Fibroblast of lung (primary cell): Measurements from ENCODE around the gene C16orf74. TPM values are rescaled to one million over a fixed set of nuclear protein-coding genes. Genes with fewer than 3 reads are reported as not detected.

Experiments used
- DNase-seq, 2 donors: peaks; one replicate each; pipeline versions ENCODE4 v3.0.0 to v3.0.0-alpha.2; 2010; ENCODE audit warnings: low read depth in 2 of 2
- H2AFZ ChIP-seq: 2 replicates; pipeline ENCODE4 v1.5.1; 2012; ENCODE audit warnings: low read length, control low read depth, inconsistent platforms
- H3K27ac ChIP-seq: 2 replicates; pipeline ENCODE4 v1.5.1; 2011; ENCODE audit warnings: low read length, control low read depth; ENCODE audit not compliant: insufficient read depth
- H3K27me3 ChIP-seq: 2 replicates; pipeline ENCODE4 v1.5.1; 2011; ENCODE audit warnings: mild to moderate bottlenecking, low read length; ENCODE audit not compliant: control insufficient read depth, insufficient read depth
- H3K36me3 ChIP-seq: 2 replicates; pipeline ENCODE4 v1.5.1; 2011; ENCODE audit warnings: low read length; ENCODE audit not compliant: control insufficient read depth, insufficient read depth
- H3K4me1 ChIP-seq: 2 replicates; pipeline ENCODE4 v1.5.1; 2011; ENCODE audit warnings: low read length; ENCODE audit not compliant: control insufficient read depth, insufficient read depth; ENCODE audit errors: extremely low read depth
- H3K4me2 ChIP-seq: 2 replicates; pipeline ENCODE4 v1.5.1; 2011; ENCODE audit warnings: low read length, control low read depth; ENCODE audit not compliant: insufficient read depth; ENCODE audit errors: extremely low read depth
- H3K4me3 ChIP-seq, 4 experiments: fragments of 200-600 bp in 1 of 4; sonication (generic) in 1 of 4; replicated peaks in 1 of 4; 2 replicates each; pipeline ENCODE4 v1.5.1; 2011 to 2016; ENCODE audit warnings: low read length in 4 of 4, low read depth in 3 of 4, mild to moderate bottlenecking in 3 of 4, control low read depth in 2 of 4, inconsistent platforms in 1 of 4, mixed read lengths in 1 of 4; ENCODE audit not compliant: insufficient read depth in 1 of 4; ENCODE audit errors: control extremely low read depth in 1 of 4
- H3K79me2 ChIP-seq: 2 replicates; pipeline ENCODE4 v1.5.1; 2012; ENCODE audit warnings: mild to moderate bottlenecking, low read length, inconsistent platforms; ENCODE audit not compliant: control insufficient read depth, insufficient read depth
- H3K9ac ChIP-seq: 2 replicates; pipeline ENCODE4 v1.5.1; 2011; ENCODE audit warnings: mild to moderate bottlenecking, low read length, control low read depth; ENCODE audit not compliant: insufficient read depth
- H3K9me3 ChIP-seq: 2 replicates; pipeline ENCODE4 v1.5.1; 2012; ENCODE audit warnings: low read depth, low read length; ENCODE audit not compliant: control insufficient read depth, insufficient read depth
- H4K20me1 ChIP-seq: 2 replicates; pipeline ENCODE4 v1.5.1; 2011; ENCODE audit warnings: low read length; ENCODE audit not compliant: control insufficient read depth, insufficient read depth; ENCODE audit errors: extremely low read depth
- CTCF ChIP-seq, 2 donors: IDR thresholded peaks in 1 of 2; conservative IDR thresholded peaks in 1 of 2; 1 replicate in 1 of 2; 2 replicates in 1 of 2; pipeline ENCODE4 v1.5.1; 2011 to 2012; ENCODE audit warnings: low read length in 2 of 2, control low read depth in 1 of 2, inconsistent platforms in 1 of 2, low read depth in 1 of 2, mild to moderate bottlenecking in 1 of 2
- EZH2 ChIP-seq: IDR thresholded peaks from 2 replicates; pipeline ENCODE4 v1.5.1; 2012; ENCODE audit warnings: low read length, control low read depth, mild to moderate bottlenecking; ENCODE audit errors: missing control alignments
- polyA plus RNA-seq, 2 donors: library from polyadenylated mRNA; depleted of rRNA in 1 of 2; stranded (reverse) in 1 of 2; unstranded in 1 of 2; fragments of >200 nt; gene quantifications; 2 replicates each; pipeline ENCODE4 v1.2.1, GENCODE V29; 2011 to 2012; ENCODE audit warnings: missing spikeins in 1 of 2
- total RNA-seq: library from RNA; depleted of rRNA; stranded (reverse); fragments of >200 nt; gene quantifications from 2 replicates; pipeline ENCODE4 v1.2.1, GENCODE V29; 2014

The C16orf74 gene
- total and polyA plus RNA-seq, 2 donors (not counting 1 experiment from before 2014, with no cell fraction given), result 4.6 to 6.4 TPM

DNA sequence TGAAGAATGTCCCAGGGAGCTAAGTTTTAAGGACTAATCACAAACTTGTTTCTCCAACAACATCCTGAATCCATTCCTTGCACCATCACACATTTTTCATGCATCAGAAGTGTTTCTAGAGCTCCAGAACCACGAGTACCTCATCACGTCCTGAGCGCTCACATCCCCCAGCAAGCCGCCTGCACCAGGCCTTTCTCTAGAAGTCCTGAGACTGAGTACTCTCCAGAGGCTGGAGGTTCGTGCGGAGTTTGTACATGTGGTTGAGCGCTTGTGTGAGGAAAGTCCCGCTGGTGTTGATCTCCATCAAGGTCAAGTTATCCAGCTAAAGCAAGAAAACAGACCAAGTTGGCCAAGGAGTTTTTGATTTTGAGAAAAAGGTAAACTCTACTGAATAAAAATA, 72.9 kb downstream of the C16orf74 start:
- Histone ChIP-seq H3K4me1 (peaks cover 10% of the 10 kb centered on the region), H3K36me3 (peaks cover 6% of the 10 kb centered on the region), H2AFZ (no peak overlapping the region), H3K9me3 (no peaks in the 10 kb centered on the region), H3K4me3 (no peak overlapping the region), H3K9ac (no peak overlapping the region), H3K27ac (no peak overlapping the region), H3K79me2 (no peaks in the 10 kb centered on the region), H3K27me3 (no peaks in the 10 kb centered on the region), H4K20me1 (no peaks in the 10 kb centered on the region), H3K4me2 (no peak overlapping the region)
- no peak for DNase-seq
- TF ChIP-seq EZH2 (no peak), CTCF (conservative IDR thresholded peaks at IDR 0.05 in 1 of 2, IDR thresholded peaks at IDR 0.05 in 1 of 2; ENCODE audit: low read depth in 1 of 2, low read length in 2 of 2) (no peak)

GRCh38 chr16:85677383-85677967, 73.4 kb downstream of the C16orf74 start:
- H3K79me2 ChIP-seq, result no peaks in the 10 kb centered on the region
- no peaks in the 10 kb centered on the region for H3K27me3 ChIP-seq
- DNase-seq, result no peak
- H3K27ac ChIP-seq, result no peak overlapping the region
- peaks cover 10% of the 10 kb centered on the region for H3K4me1 ChIP-seq
- H4K20me1 ChIP-seq, result no peaks in the 10 kb centered on the region
- H3K9me3 ChIP-seq, result no peaks in the 10 kb centered on the region
- no peak overlapping the region for H2AFZ ChIP-seq
- TF ChIP-seq EZH2 (no peak), CTCF (conservative IDR thresholded peaks at IDR 0.05 in 1 of 2, IDR thresholded peaks at IDR 0.05 in 1 of 2; ENCODE audit: low read depth in 1 of 2, low read length in 2 of 2) (no peak)
- peaks cover 6% of the 10 kb centered on the region for H3K36me3 ChIP-seq
- no peak overlapping the region for H3K9ac ChIP-seq
- no peak overlapping the region for H3K4me2 ChIP-seq
- no peak overlapping the region for H3K4me3 ChIP-seq

GRCh38 chr16:85676466-85676865, 74.4 kb downstream of the C16orf74 start:
- Histone ChIP-seq H3K4me1 (peaks cover 10% of the 10 kb centered on the region), H3K9me3 (no peaks in the 10 kb centered on the region), H2AFZ (no peak overlapping the region), H3K4me2 (no peak overlapping the region), H3K27me3 (no peaks in the 10 kb centered on the region), H3K79me2 (no peaks in the 10 kb centered on the region), H3K27ac (no peak overlapping the region), H3K4me3 (no peak overlapping the region), H3K9ac (no peak overlapping the region), H4K20me1 (no peaks in the 10 kb centered on the region), H3K36me3 (peaks cover 11% of the 10 kb centered on the region)
- DNase-seq, result no peak
- TF ChIP-seq EZH2 (no peak), CTCF (conservative IDR thresholded peaks at IDR 0.05 in 1 of 2, IDR thresholded peaks at IDR 0.05 in 1 of 2; ENCODE audit: low read depth in 1 of 2, low read length in 2 of 2) (no peak)
